Neural progenitor cell (in vitro differentiated cells): ENCODE data around the gene GLYATL1. TPM values are rescaled to one million over a fixed set of nuclear protein-coding genes. Genes with fewer than 3 reads are reported as not detected.

Source experiments
- total RNA-seq: library from RNA; depleted of rRNA; stranded (reverse); fragments of >200 nt; gene quantifications from 2 replicates; pipeline ENCODE4 v1.2.3, GENCODE V29; 2015; ENCODE audit warnings: low replicate concordance

Gene GLYATL1
- total RNA-seq, 1 donor from 2014 or later, result 9.1 TPM

Other genes with a start within 250 kb of the GLYATL1 start
- not detected in 2 replicates for gene GLYAT, start 207.5 kb upstream of the GLYATL1 start, total RNA-seq
- 2.1 and 2.7 TPM in 2 replicates for gene GLYATL2, start 94.8 kb upstream of the GLYATL1 start, total RNA-seq
- not detected in 2 replicates for gene GLYATL1B, start 146.8 kb downstream of the GLYATL1 start, total RNA-seq
- gene FAM111B, start 167.7 kb downstream of the GLYATL1 start, total RNA-seq, result 9.6 and 13.1 TPM in 2 replicates
- gene FAM111A, start 203.4 kb downstream of the GLYATL1 start, total RNA-seq, result 31.0 and 32.7 TPM in 2 replicates
- 16.9 and 34.8 TPM in 2 replicates for gene DTX4, start 232.6 kb downstream of the GLYATL1 start, total RNA-seq